OCI-M2 (cell line): Measurements from ENCODE around the gene RHOH.

Source experiments
- DNase-seq: peaks from one replicate; lab custom pipeline; 2025; ENCODE audit not compliant: unreplicated experiment; lab: John Stamatoyannopoulos, UW

RHOH gene

GRCh38 chr4:40187386-40187906 is 9.4 kb upstream of the RHOH start:
- no peak for DNase-seq

- no peak for DNase-seq
Observed at GRCh38 chr4:40190019-40190418, 6.8 kb upstream of the RHOH start.

GRCh38 chr4:40190465-40190864 is 6.4 kb upstream of the RHOH start:
- no peak for DNase-seq

- no peak for DNase-seq
Observed at GRCh38 chr4:40190880-40191815, 5.7 kb upstream of the RHOH start.

- no peak for DNase-seq
Observed at GRCh38 chr4:40192114-40193015, 4.5 kb upstream of the RHOH start.

- DNase-seq = no peak
Observed at GRCh38 chr4:40193016-40193571, 3.7 kb upstream of the RHOH start.

- no peak for DNase-seq
Observed at GRCh38 chr4:40193578-40193977, 3.3 kb upstream of the RHOH start.

- no peak for DNase-seq
Observed at GRCh38 chr4:40194602-40195161, 2.1 kb upstream of the RHOH start.

GRCh38 chr4:40195182-40196177 is 1.4 kb upstream of the RHOH start:
- no peak for DNase-seq

- no peak for DNase-seq
Observed at GRCh38 chr4:40196272-40196671, 559 bp upstream of the RHOH start.

GRCh38 chr4:40197879-40198689 is 1.3 kb downstream of the RHOH start:
- DNase-seq = no peak

GRCh38 chr4:40199179-40199670 is 2.4 kb downstream of the RHOH start:
- DNase-seq = no peak

GRCh38 chr4:40199999-40200874 is 3.4 kb downstream of the RHOH start:
- DNase-seq = no peak

- DNase-seq = no peak
Observed at GRCh38 chr4:40200875-40201801, 4.3 kb downstream of the RHOH start.

- no peak for DNase-seq
Observed at GRCh38 chr4:40201898-40202297, 5.1 kb downstream of the RHOH start.

GRCh38 chr4:40202474-40202873 is 5.6 kb downstream of the RHOH start:
- DNase-seq = no peak
